SK-N-MC (cell line): Measurements from ENCODE around the gene TKFC.

ENCODE experiments used
- DNase-seq: peaks from one replicate; pipeline ENCODE4 v3.0.0-alpha.2; 2011; ENCODE audit warnings: low read depth, low spot score
- H3K27ac ChIP-seq: fragments of 200-600 bp; sonication (generic); 2 replicates; pipeline ENCODE4 v1.5.1; 2016; ENCODE audit warnings: mixed run types
- H3K36me3 ChIP-seq: fragments of 200-600 bp; sonication (generic); 2 replicates; pipeline ENCODE4 v1.6.1; 2017; ENCODE audit warnings: antibody characterized with exemption, low read length, mixed read lengths; ENCODE audit not compliant: insufficient read depth
- H3K4me3 ChIP-seq: fragments of 200-600 bp; sonication (generic); 2 replicates; pipeline ENCODE4 v1.5.1; 2016
- H3K9ac ChIP-seq: fragments of 200-600 bp; sonication (generic); 2 replicates; pipeline ENCODE4 v1.8.0; 2017; ENCODE audit warnings: mixed run types, mixed read lengths; ENCODE audit not compliant: insufficient read length
- H3K9me3 ChIP-seq: fragments of 200-600 bp; sonication (generic); 2 replicates; pipeline ENCODE4 v1.6.1; 2017; ENCODE audit warnings: low read depth, mild to moderate bottlenecking, antibody characterized with exemption, low read length, moderate library complexity, mixed read lengths
- EZH2 ChIP-seq: fragments of 200-600 bp; sonication (generic); IDR thresholded peaks from one replicate; pipeline ENCODE4 v1.6.1; 2017; ENCODE audit warnings: antibody characterized with exemption
- FOXP2 ChIP-seq: optimal IDR thresholded peaks from 2 replicates; pipeline ENCODE3; 2011; ENCODE audit warnings: mild to moderate bottlenecking, moderate library complexity; ENCODE audit not compliant: insufficient read depth; ENCODE audit errors: extremely low read length, control extremely low read depth
- POLR2AphosphoS5 ChIP-seq: IDR thresholded peaks from 2 replicates; pipeline ENCODE4 v1.6.1; 2012; ENCODE audit warnings: mild to moderate bottlenecking, low read depth, low read length, borderline replicate concordance

TKFC gene

GRCh38 chr11:61392981-61393595 is 60.1 kb downstream of the TKFC start:
- H3K27ac ChIP-seq, result no peak overlapping the region
- H3K36me3 ChIP-seq, result no peaks in the 10 kb centered on the region
- H3K4me3 ChIP-seq, result peak overlapping the region; percentile 66
- TF ChIP-seq POLR2AphosphoS5 (no peak), EZH2 (no peak), FOXP2 (no peak)
- DNase-seq, result no peak
- no peaks in the 10 kb centered on the region for H3K9me3 ChIP-seq
- no peak overlapping the region for H3K9ac ChIP-seq
